Measurements from ENCODE around the gene RDX. TPM values are rescaled to one million over a fixed set of nuclear protein-coding genes. Genes with fewer than 3 reads are reported as not detected.

The RDX gene
- total RNA-seq, 2 donors from 2014 or later = 17.9 to 20.5 TPM

DNA sequence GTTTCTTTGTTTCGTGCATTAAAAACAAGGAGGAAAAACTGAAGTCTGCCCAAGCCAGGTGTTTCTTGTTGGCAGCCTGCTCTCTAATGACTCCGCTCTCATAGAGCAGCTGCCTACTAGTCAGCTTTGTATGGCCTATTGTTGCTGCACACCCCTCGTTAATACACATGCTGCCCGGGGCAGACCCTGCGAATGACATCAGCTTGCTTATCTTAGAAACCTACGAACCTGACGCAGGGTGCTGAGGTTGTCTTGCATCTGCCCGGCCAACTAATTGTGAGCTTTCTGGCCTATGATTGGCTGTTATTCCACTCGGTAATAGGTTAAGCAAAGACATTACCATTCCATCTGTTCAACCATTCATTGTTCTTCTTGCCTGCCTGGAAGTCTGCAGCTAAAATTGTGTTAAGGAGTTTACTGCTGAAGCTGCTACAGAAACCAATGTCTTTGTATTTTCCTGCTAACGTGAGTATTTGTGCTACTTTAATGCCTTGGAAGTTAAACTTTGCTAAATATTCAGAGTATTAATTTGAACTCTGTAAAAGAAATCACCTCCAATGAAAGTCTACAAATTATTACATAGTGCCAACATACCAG is 165.7 kb downstream of the RDX start:
- no peak overlapping the region for H3K9ac ChIP-seq (ENCODE audit: low read depth in 2 of 2, low read length in 2 of 2)
- DNase-seq = peak; percentile 27
- H3K36me3 ChIP-seq = no peaks in the 10 kb centered on the region

DNA sequence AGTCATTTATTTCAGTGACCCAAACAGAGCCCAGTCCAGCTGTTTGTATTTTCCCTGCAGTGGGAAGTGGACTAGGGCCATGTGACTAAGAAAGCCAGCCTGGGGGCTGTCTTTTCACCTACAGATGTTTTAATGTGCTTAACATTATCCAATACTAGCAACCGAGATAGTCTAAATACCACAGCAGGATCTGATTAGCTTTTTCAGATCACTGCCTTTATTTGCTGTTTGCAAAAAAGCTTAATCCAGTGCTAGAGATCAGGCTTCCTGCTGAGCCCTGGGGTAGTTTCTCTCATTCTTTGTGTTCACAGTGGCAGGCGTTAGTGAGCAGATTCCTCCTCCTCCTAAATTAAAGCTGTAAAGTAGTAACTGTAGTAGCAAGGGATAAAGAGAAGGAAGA is 168.3 kb downstream of the RDX start:
- Histone ChIP-seq H3K9me3 (no peaks in the 10 kb centered on the region), H3K27ac (no peak overlapping the region), H3K4me1 (no peaks in the 10 kb centered on the region), H3K36me3 (no peaks in the 10 kb centered on the region), H3K4me3 (no peak overlapping the region), H3K27me3 (no peaks in the 10 kb centered on the region), H3K9ac (ENCODE audit: low read depth in 2 of 2, low read length in 2 of 2) (no peak overlapping the region)
- intact Hi-C loops (cut with DNase I) = no loop called here
- no peak for DNase-seq
- TF ChIP-seq CTCF (IDR thresholded peaks at IDR 0.05) = no peak

More for the DNA sequence above, 165.7 kb downstream of the RDX start:
- Histone ChIP-seq H3K4me3 (no peak overlapping the region), H3K27me3 (no peaks in the 10 kb centered on the region), H3K9me3 (no peaks in the 10 kb centered on the region), H3K4me1 (no peaks in the 10 kb centered on the region), H3K27ac (no peak overlapping the region)
- no peak for TF ChIP-seq CTCF (IDR thresholded peaks at IDR 0.05)
- intact Hi-C loops (cut with DNase I) = no loop called here

GRCh38 chr11:110126936-110127335 is 169.5 kb downstream of the RDX start:
- TF ChIP-seq CTCF (IDR thresholded peaks at IDR 0.05) = no peak
- intact Hi-C loops (cut with DNase I) = no loop called here
- Histone ChIP-seq H3K36me3 (no peaks in the 10 kb centered on the region), H3K4me3 (no peak overlapping the region), H3K9ac (ENCODE audit: low read depth in 2 of 2, low read length in 2 of 2) (no peak overlapping the region), H3K27me3 (no peaks in the 10 kb centered on the region), H3K9me3 (no peaks in the 10 kb centered on the region), H3K4me1 (no peaks in the 10 kb centered on the region), H3K27ac (no peak overlapping the region)
- DNase-seq = no peak

GRCh38 chr11:110125632-110126031 is 170.8 kb downstream of the RDX start:
- Histone ChIP-seq H3K9ac (ENCODE audit: low read depth in 2 of 2, low read length in 2 of 2) (no peak overlapping the region), H3K36me3 (no peaks in the 10 kb centered on the region), H3K9me3 (no peaks in the 10 kb centered on the region), H3K27me3 (no peaks in the 10 kb centered on the region), H3K4me3 (no peak overlapping the region), H3K27ac (no peak overlapping the region), H3K4me1 (no peaks in the 10 kb centered on the region)
- TF ChIP-seq CTCF (IDR thresholded peaks at IDR 0.05) = no peak
- intact Hi-C loops (cut with DNase I) = no loop called here
- no peak for DNase-seq

Other genes with a start within 250 kb of the RDX start
- 10 to 100 TPM in 1 of 2 donors, 1 to 10 TPM in 1; 9.2 to 18.8 TPM for gene ZC3H12C, start 203.2 kb downstream of the RDX start, total RNA-seq
- gene FDX1, start 133.3 kb upstream of the RDX start, total RNA-seq = 10 to 100 TPM; 19.0 to 23.7 TPM